Vagina (tissue), 2 donors: Measurements from ENCODE around the gene KIAA1549. TPM values are rescaled to one million over a fixed set of nuclear protein-coding genes. Genes with fewer than 3 reads are reported as not detected.

Experiments used
- DNase-seq, 2 donors: peaks; one replicate each; pipeline ENCODE4 v3.0.0-alpha.2; 2017; ENCODE audit errors: extremely low spot score in 2 of 2
- H3K27ac ChIP-seq: fragments of 200-600 bp; sonication (generic); one replicate; pipeline ENCODE4 v1.5.1; 2019
- H3K27me3 ChIP-seq: fragments of 200-600 bp; sonication (generic); one replicate; pipeline ENCODE4 v1.5.1; 2019
- H3K36me3 ChIP-seq, 2 donors: fragments of 200-600 bp; sonication (generic); one replicate each; pipeline ENCODE4 v1.5.1; 2017 to 2019
- H3K4me1 ChIP-seq: fragments of 200-600 bp; sonication (generic); one replicate; pipeline ENCODE4 v1.5.1; 2019
- H3K4me3 ChIP-seq, 2 donors: fragments of 200-600 bp; sonication (generic); 1 replicate in 1 of 2; 2 replicates in 1 of 2; pipeline ENCODE4 v1.5.1; 2016 to 2019
- H3K9me3 ChIP-seq: fragments of 200-600 bp; sonication (generic); one replicate; pipeline ENCODE4 v1.5.1; 2019
- CTCF ChIP-seq, 3 experiments: fragments of 450-650 bp in 2 of 3; fragments of 200-600 bp in 1 of 3; sonication (generic) in 1 of 3; IDR thresholded peaks; one replicate each; pipeline ENCODE4 v1.5.1; 2017 to 2019; ENCODE audit warnings: antibody characterized with exemption in 3 of 3, mild to moderate bottlenecking in 2 of 3, moderate library complexity in 2 of 3
- POLR2A ChIP-seq, 2 donors: fragments of 450-650 bp; IDR thresholded peaks; one replicate each; pipeline ENCODE4 v1.6.1; 2017; ENCODE audit warnings: antibody characterized with exemption in 2 of 2, mild to moderate bottlenecking in 2 of 2, moderate library complexity in 2 of 2
- POLR2AphosphoS5 ChIP-seq, 2 donors: sonication (generic); formaldehyde crosslinking; IDR thresholded peaks; one replicate each; pipeline ENCODE4 v1.9.0; 2017; ENCODE audit warnings: antibody characterized with exemption in 2 of 2, mild to moderate bottlenecking in 2 of 2, low read depth in 1 of 2; ENCODE audit not compliant: insufficient read depth in 1 of 2
- intact Hi-C: fragments of 100-400 bp; cut with DNase I; formaldehyde crosslinking; loops from one replicate; pipeline ENCODE4 v1.15.1; 2023
- total RNA-seq: library from RNA; depleted of rRNA; stranded (reverse); fragments of >200 nt; gene quantifications from one replicate; pipeline ENCODE4 v1.2.3, GENCODE V29; 2016

Gene KIAA1549
- total RNA-seq, 1 donor from 2014 or later: 2.9 TPM

- DNase-seq: no peak
- Histone ChIP-seq H3K4me1 (no peaks in the 10 kb centered on the region), H3K36me3 (no peaks in the 10 kb centered on the region), H3K27me3 (no peaks in the 10 kb centered on the region), H3K9me3 (no peaks in the 10 kb centered on the region), H3K27ac (no peak overlapping the region), H3K4me3 (no peak overlapping the region)
- intact Hi-C loops: no loop called here
- no peak for TF ChIP-seq POLR2AphosphoS5 (IDR thresholded peaks at IDR 0.05; ENCODE audit: insufficient read depth in 1 of 2, low read depth in 1 of 2)
- no peak for TF ChIP-seq POLR2A (IDR thresholded peaks at IDR 0.05)
- no peak for TF ChIP-seq CTCF (IDR thresholded peaks at IDR 0.05)
These were observed 22.7 kb downstream of the KIAA1549 start for GRCh38 chr7:138958391-138958956.

GRCh38 chr7:138957753-138958390, 23.3 kb downstream of the KIAA1549 start:
- TF ChIP-seq POLR2A (IDR thresholded peaks at IDR 0.05) (no peak), CTCF (IDR thresholded peaks at IDR 0.05) (no peak), POLR2AphosphoS5 (IDR thresholded peaks at IDR 0.05; ENCODE audit: insufficient read depth in 1 of 2, low read depth in 1 of 2) (no peak)
- H3K4me3 ChIP-seq: no peak overlapping the region
- intact Hi-C loops: no loop called here
- no peaks in the 10 kb centered on the region for H3K4me1 ChIP-seq
- no peaks in the 10 kb centered on the region for H3K36me3 ChIP-seq
- no peaks in the 10 kb centered on the region for H3K27me3 ChIP-seq
- no peaks in the 10 kb centered on the region for H3K9me3 ChIP-seq
- no peak overlapping the region for H3K27ac ChIP-seq
- DNase-seq: no peak

GRCh38 chr7:138957217-138957616, 24.0 kb downstream of the KIAA1549 start:
- Histone ChIP-seq H3K4me3 (no peak overlapping the region), H3K36me3 (no peaks in the 10 kb centered on the region), H3K9me3 (no peaks in the 10 kb centered on the region), H3K27ac (no peak overlapping the region), H3K4me1 (no peaks in the 10 kb centered on the region), H3K27me3 (no peaks in the 10 kb centered on the region)
- TF ChIP-seq POLR2AphosphoS5 (IDR thresholded peaks at IDR 0.05; ENCODE audit: insufficient read depth in 1 of 2, low read depth in 1 of 2): no peak
- DNase-seq: no peak
- intact Hi-C loops: no loop called here

- H3K4me3 ChIP-seq: no peak overlapping the region
- no peaks in the 10 kb centered on the region for H3K27me3 ChIP-seq
- H3K36me3 ChIP-seq: no peaks in the 10 kb centered on the region
- no peak for DNase-seq
- no peak overlapping the region for H3K27ac ChIP-seq
- no peaks in the 10 kb centered on the region for H3K4me1 ChIP-seq
- no peaks in the 10 kb centered on the region for H3K9me3 ChIP-seq
- intact Hi-C loops: no loop called here
- TF ChIP-seq CTCF (IDR thresholded peaks at IDR 0.05) (no peak), POLR2A (IDR thresholded peaks at IDR 0.05) (no peak), POLR2AphosphoS5 (IDR thresholded peaks at IDR 0.05; ENCODE audit: insufficient read depth in 1 of 2, low read depth in 1 of 2) (no peak)
These were observed 26.4 kb downstream of the KIAA1549 start for GRCh38 chr7:138954545-138955475.

GRCh38 chr7:138952791-138953190, 28.4 kb downstream of the KIAA1549 start:
- intact Hi-C loops: no loop called here
- DNase-seq: no peak
- Histone ChIP-seq H3K4me3 (no peak overlapping the region), H3K9me3 (no peaks in the 10 kb centered on the region), H3K27me3 (no peaks in the 10 kb centered on the region), H3K4me1 (no peaks in the 10 kb centered on the region), H3K27ac (no peak overlapping the region), H3K36me3 (no peaks in the 10 kb centered on the region)
- TF ChIP-seq POLR2A (IDR thresholded peaks at IDR 0.05) (no peak), CTCF (IDR thresholded peaks at IDR 0.05) (no peak), POLR2AphosphoS5 (IDR thresholded peaks at IDR 0.05; ENCODE audit: insufficient read depth in 1 of 2, low read depth in 1 of 2) (no peak)
